ENCODE results near the gene HTR3D. TPM values are rescaled to one million over a fixed set of nuclear protein-coding genes. Genes with fewer than 3 reads are reported as not detected.

HTR3D gene
- not detected for polyA plus RNA-seq (2013, experiment 1 of 2)
- not detected for polyA plus RNA-seq (2013, experiment 2 of 2)

GRCh38 chr3:184031187-184031792, at the start of gene HTR3D:
Gene HTR3D (plus strand): TSS chr3:184031742. CDS start chr3:184031742, 0 bp downstream.
- H3K27ac ChIP-seq (ENCODE audit: low read depth, low read length, severe bottlenecking): no peak within 1 kb of the TSS
- WGBS, 2 experiments (ENCODE audit: insufficient coverage in 2 of 2): 78 to 79% methylated on average over 3 of the region's 4 CpGs
- H3K4me3 ChIP-seq (ENCODE audit: extremely low read depth, insufficient read depth, low read length, poor library complexity, severe bottlenecking): no peak within 1 kb of the TSS
- H3K9me3 ChIP-seq (ENCODE audit: control insufficient read depth, low read length): no peaks in the 10 kb centered on the region
- H3K4me1 ChIP-seq (ENCODE audit: control insufficient read depth, insufficient read depth, low read length, poor library complexity, severe bottlenecking): no peaks in the 10 kb centered on the region
- no peaks in the 10 kb centered on the region for H3K36me3 ChIP-seq (ENCODE audit: control insufficient read depth, insufficient read depth, low read length)

GRCh38 chr3:183981990-183982644, 49.4 kb upstream of the HTR3D start:
- H3K27ac ChIP-seq (ENCODE audit: low read depth, low read length, severe bottlenecking): no peak overlapping the region
- peaks cover 88% of the 10 kb centered on the region for H3K36me3 ChIP-seq (ENCODE audit: control insufficient read depth, insufficient read depth, low read length)
- H3K9me3 ChIP-seq (ENCODE audit: control insufficient read depth, low read length): no peaks in the 10 kb centered on the region
- WGBS, 2 experiments (ENCODE audit: insufficient coverage in 2 of 2): 89 to 94% methylated on average over 3 to 5 of the region's 6 CpGs
- H3K4me1 ChIP-seq (ENCODE audit: control insufficient read depth, insufficient read depth, low read length, poor library complexity, severe bottlenecking): no peaks in the 10 kb centered on the region
- no peak overlapping the region for H3K4me3 ChIP-seq (ENCODE audit: extremely low read depth, insufficient read depth, low read length, poor library complexity, severe bottlenecking)

GRCh38 chr3:183984127-183984740, 47.3 kb upstream of the HTR3D start:
- Histone ChIP-seq H3K9me3 (ENCODE audit: control insufficient read depth, low read length) (no peaks in the 10 kb centered on the region), H3K36me3 (ENCODE audit: control insufficient read depth, insufficient read depth, low read length) (peaks cover 92% of the 10 kb centered on the region), H3K4me3 (ENCODE audit: extremely low read depth, insufficient read depth, low read length, poor library complexity, severe bottlenecking) (no peak overlapping the region), H3K4me1 (ENCODE audit: control insufficient read depth, insufficient read depth, low read length, poor library complexity, severe bottlenecking) (no peaks in the 10 kb centered on the region), H3K27ac (ENCODE audit: low read depth, low read length, severe bottlenecking) (no peak overlapping the region)
- 93 to 98% methylated on average over 2 to 4 of the region's 4 CpGs for WGBS, 2 experiments (ENCODE audit: insufficient coverage in 2 of 2)

GRCh38 chr3:183984749-183985729, 46.5 kb upstream of the HTR3D start:
- WGBS, 2 experiments (ENCODE audit: insufficient coverage in 2 of 2): 83 to 88% methylated on average over 8 to 9 of the region's 11 CpGs
- H3K27ac ChIP-seq (ENCODE audit: low read depth, low read length, severe bottlenecking): no peak overlapping the region

GRCh38 chr3:183987000-183987600, 44.4 kb upstream of the HTR3D start:
- H3K36me3 ChIP-seq (ENCODE audit: control insufficient read depth, insufficient read depth, low read length): peaks cover 72% of the 10 kb centered on the region
- H3K27ac ChIP-seq (ENCODE audit: low read depth, low read length, severe bottlenecking): no peak overlapping the region
- 91 to 95% methylated on average over 9 to 10 of the region's 11 CpGs for WGBS, 2 experiments (ENCODE audit: insufficient coverage in 2 of 2)

More at GRCh38 chr3:183984749-183985729, 46.5 kb upstream of the HTR3D start:
- H3K4me3 ChIP-seq (ENCODE audit: extremely low read depth, insufficient read depth, low read length, poor library complexity, severe bottlenecking): no peak overlapping the region
- no peaks in the 10 kb centered on the region for H3K9me3 ChIP-seq (ENCODE audit: control insufficient read depth, low read length)
- H3K4me1 ChIP-seq (ENCODE audit: control insufficient read depth, insufficient read depth, low read length, poor library complexity, severe bottlenecking): no peaks in the 10 kb centered on the region
- peaks cover 90% of the 10 kb centered on the region for H3K36me3 ChIP-seq (ENCODE audit: control insufficient read depth, insufficient read depth, low read length)

GRCh38 chr3:183988216-183988790, 43.2 kb upstream of the HTR3D start:
- H3K27ac ChIP-seq (ENCODE audit: low read depth, low read length, severe bottlenecking): no peak overlapping the region
- H3K36me3 ChIP-seq (ENCODE audit: control insufficient read depth, insufficient read depth, low read length): peaks cover 60% of the 10 kb centered on the region
- 94 to 96% methylated on average over 15 of the region's 16 CpGs for WGBS, 2 experiments (ENCODE audit: insufficient coverage in 2 of 2)
- no peaks in the 10 kb centered on the region for H3K9me3 ChIP-seq (ENCODE audit: control insufficient read depth, low read length)
- H3K4me1 ChIP-seq (ENCODE audit: control insufficient read depth, insufficient read depth, low read length, poor library complexity, severe bottlenecking): no peaks in the 10 kb centered on the region
- no peak overlapping the region for H3K4me3 ChIP-seq (ENCODE audit: extremely low read depth, insufficient read depth, low read length, poor library complexity, severe bottlenecking)

More at GRCh38 chr3:183987000-183987600, 44.4 kb upstream of the HTR3D start:
- H3K9me3 ChIP-seq (ENCODE audit: control insufficient read depth, low read length): no peaks in the 10 kb centered on the region
- H3K4me1 ChIP-seq (ENCODE audit: control insufficient read depth, insufficient read depth, low read length, poor library complexity, severe bottlenecking): no peaks in the 10 kb centered on the region
- no peak overlapping the region for H3K4me3 ChIP-seq (ENCODE audit: extremely low read depth, insufficient read depth, low read length, poor library complexity, severe bottlenecking)

GRCh38 chr3:183991403-183991802, 40.1 kb upstream of the HTR3D start:
- Histone ChIP-seq H3K4me1 (ENCODE audit: control insufficient read depth, insufficient read depth, low read length, poor library complexity, severe bottlenecking) (no peaks in the 10 kb centered on the region), H3K9me3 (ENCODE audit: control insufficient read depth, low read length) (no peaks in the 10 kb centered on the region), H3K4me3 (ENCODE audit: extremely low read depth, insufficient read depth, low read length, poor library complexity, severe bottlenecking) (no peak overlapping the region), H3K27ac (ENCODE audit: low read depth, low read length, severe bottlenecking) (no peak overlapping the region), H3K36me3 (ENCODE audit: control insufficient read depth, insufficient read depth, low read length) (peaks cover 37% of the 10 kb centered on the region)
- WGBS, 2 experiments (ENCODE audit: insufficient coverage in 2 of 2): 100% methylated on average over 2 of the region's 5 CpGs; no CpG with 5 or more reads in 1 of the 2 experiments

- 93 to 100% methylated on average over 2 to 3 of the region's 3 CpGs for WGBS, 2 experiments (ENCODE audit: insufficient coverage in 2 of 2)
- no peak overlapping the region for H3K4me3 ChIP-seq (ENCODE audit: extremely low read depth, insufficient read depth, low read length, poor library complexity, severe bottlenecking)
- peaks cover 38% of the 10 kb centered on the region for H3K36me3 ChIP-seq (ENCODE audit: control insufficient read depth, insufficient read depth, low read length)
- no peak overlapping the region for H3K27ac ChIP-seq (ENCODE audit: low read depth, low read length, severe bottlenecking)
- H3K9me3 ChIP-seq (ENCODE audit: control insufficient read depth, low read length): no peaks in the 10 kb centered on the region
- peaks cover 3% of the 10 kb centered on the region for H3K4me1 ChIP-seq (ENCODE audit: control insufficient read depth, insufficient read depth, low read length, poor library complexity, severe bottlenecking)
Measured at GRCh38 chr3:184001761-184002160, 29.8 kb upstream of the HTR3D start.

- H3K4me3 ChIP-seq (ENCODE audit: extremely low read depth, insufficient read depth, low read length, poor library complexity, severe bottlenecking): no peak overlapping the region
- H3K4me1 ChIP-seq (ENCODE audit: control insufficient read depth, insufficient read depth, low read length, poor library complexity, severe bottlenecking): peaks cover 3% of the 10 kb centered on the region
- no peak overlapping the region for H3K27ac ChIP-seq (ENCODE audit: low read depth, low read length, severe bottlenecking)
- H3K36me3 ChIP-seq (ENCODE audit: control insufficient read depth, insufficient read depth, low read length): peaks cover 38% of the 10 kb centered on the region
- H3K9me3 ChIP-seq (ENCODE audit: control insufficient read depth, low read length): no peaks in the 10 kb centered on the region
- WGBS, 2 experiments (ENCODE audit: insufficient coverage in 2 of 2): 96 to 98% methylated on average over 11 of the region's 11 CpGs
Measured at GRCh38 chr3:184002469-184002868, 29.1 kb upstream of the HTR3D start.
